Thyroid gland (tissue), 4 donors: ENCODE data around the gene GNG4. TPM values are rescaled to one million over a fixed set of nuclear protein-coding genes. Genes with fewer than 3 reads are reported as not detected.
A peak's percentile ranks its signal among the peaks of the same experiment; 100 is the strongest.
"Not testable (repeated sequence)": the region's sequence is repeated elsewhere in the genome, so short reads cannot be mapped to it uniquely, and the experiment has no call there.

Experiments
- DNase-seq, 2 donors: peaks; one replicate each; pipeline ENCODE4 v3.0.0-alpha.2; 2019
- H3K27ac ChIP-seq, 3 donors: fragments of 200-600 bp; sonication (generic); 1 replicate in 2 of 3; 2 replicates in 1 of 3; pipeline ENCODE4 v1.5.1; 2016 to 2019; ENCODE audit warnings: mild to moderate bottlenecking in 1 of 3, moderate library complexity in 1 of 3
- H3K27me3 ChIP-seq: fragments of 200-600 bp; sonication (generic); one replicate; pipeline ENCODE4 v1.5.1; 2019
- H3K36me3 ChIP-seq, 2 donors: fragments of 200-600 bp; sonication (generic); one replicate each; pipeline ENCODE4 v1.5.1; 2016 to 2019
- H3K4me1 ChIP-seq, 2 donors: fragments of 200-600 bp; sonication (generic); one replicate each; pipeline ENCODE4 v1.5.1; 2017 to 2019
- H3K4me3 ChIP-seq, 3 donors: fragments of 200-600 bp; sonication (generic); replicated peaks in 1 of 3; 1 replicate in 2 of 3; 2 replicates in 1 of 3; pipeline ENCODE4 v1.5.1; 2016; ENCODE audit warnings: mild to moderate bottlenecking in 1 of 3
- H3K9me3 ChIP-seq: fragments of 200-600 bp; sonication (generic); one replicate; pipeline ENCODE4 v1.5.1; 2017
- CTCF ChIP-seq, 6 experiments: fragments of 200-600 bp in 3 of 6; fragments of 450-650 bp in 3 of 6; sonication (generic) in 3 of 6; IDR thresholded peaks; one replicate each; pipeline ENCODE4 v1.5.1; 2016 to 2019; ENCODE audit warnings: antibody characterized with exemption in 6 of 6, mild to moderate bottlenecking in 2 of 6, inconsistent platforms in 1 of 6, moderate library complexity in 1 of 6
- POLR2A ChIP-seq, 2 donors: fragments of 450-650 bp; IDR thresholded peaks; one replicate each; pipeline ENCODE4 v1.6.1; 2017; ENCODE audit warnings: antibody characterized with exemption in 2 of 2, mild to moderate bottlenecking in 2 of 2, moderate library complexity in 1 of 2
- WGBS, 2 donors: methylation state at CpG; one replicate each; pipeline ENCODE4 v1.1.5; 2017; 5-methylcytosine and 5-hydroxymethylcytosine counted together
- intact Hi-C: fragments of 100-400 bp; cut with DNase I; formaldehyde crosslinking; loops from one replicate; pipeline ENCODE4 v1.15.1; 2023
- total RNA-seq, 4 donors: library from RNA; depleted of rRNA; stranded (reverse); fragments of >200 nt; gene quantifications; one replicate each; pipeline ENCODE4 v1.2.3, GENCODE V29; 2016

GNG4 gene
- total RNA-seq, 4 donors from 2014 or later, result under 0.01 to 3.0 (median 0.13) TPM; not detected in 1

- TF ChIP-seq CTCF (IDR thresholded peaks at IDR 0.05) (no peak), POLR2A (IDR thresholded peaks at IDR 0.05) (no peak)
- 91% methylated on average over 11 of the region's 11 CpGs for WGBS, 2 donors
- H3K36me3 ChIP-seq, result no peaks in the 10 kb centered on the region
- H3K27ac ChIP-seq, result no peak overlapping the region
- intact Hi-C loops, result no loop called here
- DNase-seq, result no peak
- no peaks in the 10 kb centered on the region for H3K4me1 ChIP-seq
- H3K9me3 ChIP-seq, result no peaks in the 10 kb centered on the region
- H3K4me3 ChIP-seq, result no peak overlapping the region
- H3K27me3 ChIP-seq, result no peaks in the 10 kb centered on the region
These were observed 42.3 kb downstream of the GNG4 start for GRCh38 chr1:235607284-235607683.

- intact Hi-C loops, result no loop called here
- Histone ChIP-seq H3K4me3 (no peak overlapping the region), H3K9me3 (no peaks in the 10 kb centered on the region), H3K27me3 (no peaks in the 10 kb centered on the region), H3K27ac (no peak overlapping the region), H3K36me3 (no peaks in the 10 kb centered on the region), H3K4me1 (no peaks in the 10 kb centered on the region)
- 81 to 100% methylated on average over 2 to 5 of the region's 5 CpGs for WGBS, 2 donors
- DNase-seq, result peak; percentile 33 to 41
- no peak for TF ChIP-seq POLR2A (IDR thresholded peaks at IDR 0.05)
- peak in 2 of 6 experiments; percentile 9 to 46 for TF ChIP-seq CTCF (IDR thresholded peaks at IDR 0.05)
These were observed 48.5 kb downstream of the GNG4 start for GRCh38 chr1:235601104-235601503.

GRCh38 chr1:235599536-235599935 is 50.0 kb downstream of the GNG4 start:
- H3K36me3 ChIP-seq, result no peaks in the 10 kb centered on the region
- no peaks in the 10 kb centered on the region for H3K4me1 ChIP-seq
- no peaks in the 10 kb centered on the region for H3K27me3 ChIP-seq
- no peak overlapping the region for H3K27ac ChIP-seq
- no peaks in the 10 kb centered on the region for H3K9me3 ChIP-seq
- intact Hi-C loops, result no loop called here
- 88 to 91% methylated on average over 5 of the region's 5 CpGs for WGBS, 2 donors
- TF ChIP-seq POLR2A (IDR thresholded peaks at IDR 0.05) (no peak), CTCF (IDR thresholded peaks at IDR 0.05) (no peak)
- no peak for DNase-seq
- H3K4me3 ChIP-seq, result no peak overlapping the region

GRCh38 chr1:235597867-235598553 is 51.6 kb downstream of the GNG4 start:
- H3K4me3 ChIP-seq, result no peak overlapping the region
- H3K9me3 ChIP-seq, result no peaks in the 10 kb centered on the region
- H3K4me1 ChIP-seq, result no peaks in the 10 kb centered on the region
- no peaks in the 10 kb centered on the region for H3K27me3 ChIP-seq
- no peak overlapping the region for H3K27ac ChIP-seq
- no peaks in the 10 kb centered on the region for H3K36me3 ChIP-seq
- TF ChIP-seq POLR2A (IDR thresholded peaks at IDR 0.05) (no peak), CTCF (IDR thresholded peaks at IDR 0.05) (no peak)
- DNase-seq, result no peak
- 77 to 85% methylated on average over 7 of the region's 7 CpGs for WGBS, 2 donors
- intact Hi-C loops, result no loop called here

GRCh38 chr1:235595079-235595478 is 54.5 kb downstream of the GNG4 start:
- intact Hi-C loops, result no loop called here
- TF ChIP-seq POLR2A (IDR thresholded peaks at IDR 0.05) (no peak), CTCF (IDR thresholded peaks at IDR 0.05) (no peak)
- DNase-seq, result no peak

GRCh38 chr1:235594281-235594895 is 55.2 kb downstream of the GNG4 start:
- H3K4me3 ChIP-seq, intact Hi-C loops, DNase-seq, H3K27me3 ChIP-seq, H3K9me3 ChIP-seq, H3K4me1 ChIP-seq, H3K27ac ChIP-seq, H3K36me3 ChIP-seq: not testable (repeated sequence)
- 93% methylated on average over 20 of the region's 20 CpGs; no CpG with 5 or more reads in 1 of the 2 donors for WGBS, 2 donors

More at GRCh38 chr1:235595079-235595478, 54.5 kb downstream of the GNG4 start:
- Histone ChIP-seq H3K27me3 (no peaks in the 10 kb centered on the region), H3K4me1 (no peaks in the 10 kb centered on the region), H3K4me3 (no peak overlapping the region), H3K27ac (no peak overlapping the region), H3K36me3 (no peaks in the 10 kb centered on the region), H3K9me3 (no peaks in the 10 kb centered on the region)
- WGBS, 2 donors, result 80 to 90% methylated on average over 7 to 8 of the region's 8 CpGs
